HG03159 (cell line): ENCODE measurements around the gene PRR3.
"Not testable (repeated sequence)": the region's sequence is repeated elsewhere in the genome, so short reads cannot be mapped to it uniquely, and the experiment has no call there.

Experiments used
- ATAC-seq: cut with Tn5 transposase; IDR thresholded peaks from one replicate; pipeline ENCODE4 v1.9.1; 2021; ENCODE audit warnings: mild to moderate bottlenecking, moderate library complexity; ENCODE audit not compliant: unreplicated experiment

The PRR3 gene

DNA sequence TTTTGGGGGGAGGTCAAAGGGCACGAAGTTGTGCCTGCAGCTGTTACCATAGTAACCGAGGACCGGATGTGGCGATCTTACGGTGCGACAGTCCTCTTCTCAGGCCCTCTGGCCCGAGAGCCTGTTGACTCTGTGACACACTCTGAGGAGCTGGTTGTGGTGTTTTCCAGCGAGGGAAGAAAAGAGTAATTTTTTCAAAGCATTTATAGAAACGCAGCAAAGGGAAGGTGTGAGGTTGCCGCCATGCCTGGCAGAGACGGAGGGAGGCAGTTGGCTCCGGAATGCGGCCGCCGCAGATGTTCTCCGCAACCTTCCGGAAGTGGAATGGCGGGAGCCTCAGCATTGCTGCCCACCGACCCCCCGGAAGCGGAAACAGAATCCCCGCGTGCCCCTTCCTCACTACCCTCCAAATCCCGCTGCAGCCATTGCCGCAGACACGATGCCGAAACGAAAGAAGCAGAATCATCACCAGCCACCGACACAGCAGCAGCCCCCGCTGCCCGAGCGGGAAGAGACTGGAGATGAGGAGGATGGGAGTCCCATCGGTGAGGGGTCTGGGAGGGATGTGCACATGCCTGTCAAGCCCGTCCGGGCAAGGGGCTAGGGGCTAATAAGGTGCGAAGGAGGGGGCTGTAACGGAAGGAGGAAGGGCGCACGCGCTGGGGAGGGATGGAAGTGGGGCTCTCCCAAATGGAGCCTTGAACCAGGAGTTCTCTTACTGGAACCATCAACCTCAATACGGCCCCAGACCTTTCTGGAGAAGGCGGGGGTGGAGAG, at the start of gene PRR3:
PRR3 (plus strand) TSS at position 390 of the 777 bp plus-strand sequence; CDS start at position 440, 50 bp downstream.
- peak; percentile 56 for ATAC-seq

DNA sequence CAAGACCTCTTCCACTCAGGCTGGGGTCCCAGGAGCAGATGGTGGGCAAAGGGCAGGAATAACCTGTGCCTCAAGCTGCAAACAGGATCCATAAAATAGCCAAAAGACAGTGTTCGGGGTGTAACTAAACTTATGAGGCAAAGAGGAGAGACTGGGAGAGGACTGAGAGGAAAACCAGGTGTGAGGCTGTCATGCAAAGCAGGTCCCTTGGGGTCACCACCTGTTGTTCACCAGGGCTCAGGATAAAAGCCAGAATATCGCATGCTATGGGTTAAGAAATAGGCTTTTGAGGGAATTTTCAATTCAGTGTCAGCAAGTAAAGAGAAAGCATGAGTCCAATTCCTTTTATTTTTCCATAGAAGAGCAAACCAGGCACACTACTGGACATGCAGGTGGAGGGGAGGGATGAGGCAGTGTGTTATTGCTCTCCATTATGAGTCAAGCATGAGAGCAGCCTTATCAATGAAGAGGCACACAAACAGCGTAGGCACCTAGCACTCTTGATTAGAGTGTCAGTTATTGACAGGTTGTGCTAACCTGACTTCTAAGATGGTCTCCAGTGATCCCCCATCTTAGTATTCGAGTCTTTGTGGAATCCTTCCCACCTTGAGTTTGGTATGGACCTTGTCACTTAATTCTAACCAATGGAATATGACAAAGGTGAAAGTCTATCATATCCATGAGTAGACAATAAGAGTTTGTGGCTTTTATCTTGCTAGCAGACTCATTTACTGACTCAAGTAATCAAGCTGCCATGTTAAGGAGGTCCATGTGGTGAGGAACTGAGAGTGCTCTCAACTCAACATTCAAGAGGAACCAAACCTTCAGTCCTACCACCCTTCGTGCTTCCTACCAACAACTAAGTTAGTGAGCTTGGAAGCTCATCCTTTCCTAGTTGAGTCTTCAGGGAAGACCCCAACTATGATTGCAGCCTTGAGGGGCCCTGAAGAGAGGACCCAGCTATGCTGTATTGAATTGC, 49.0 kb upstream of the PRR3 start:
- no peak for ATAC-seq

GRCh38 chr6:30508890-30509736, 48.0 kb upstream of the PRR3 start:
- no peak for ATAC-seq

GRCh38 chr6:30510419-30511168, 46.5 kb upstream of the PRR3 start:
- ATAC-seq: no peak

DNA sequence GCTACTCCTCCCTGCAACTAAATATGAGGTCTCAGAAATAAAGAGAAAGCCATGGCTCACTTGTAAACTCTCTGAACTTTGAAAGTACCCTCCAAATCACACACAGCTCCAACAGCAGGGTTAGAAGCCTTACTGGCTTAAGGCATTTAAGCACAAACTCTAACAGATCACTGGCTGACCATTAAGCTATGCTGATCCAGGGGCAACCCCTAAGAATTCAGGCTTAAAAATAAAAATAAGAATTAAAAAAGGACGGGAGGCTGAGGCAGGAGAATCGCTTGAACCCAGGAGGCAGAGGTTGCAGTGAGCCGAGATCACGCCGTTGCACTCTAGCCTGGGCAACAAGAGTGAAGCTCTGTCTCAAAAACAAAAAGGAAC, 45.9 kb upstream of the PRR3 start:
- no peak for ATAC-seq

- no peak for ATAC-seq
Observed at GRCh38 chr6:30513451-30513850, 43.6 kb upstream of the PRR3 start.

GRCh38 chr6:30515106-30515505, 42.0 kb upstream of the PRR3 start:
- ATAC-seq: no peak

DNA sequence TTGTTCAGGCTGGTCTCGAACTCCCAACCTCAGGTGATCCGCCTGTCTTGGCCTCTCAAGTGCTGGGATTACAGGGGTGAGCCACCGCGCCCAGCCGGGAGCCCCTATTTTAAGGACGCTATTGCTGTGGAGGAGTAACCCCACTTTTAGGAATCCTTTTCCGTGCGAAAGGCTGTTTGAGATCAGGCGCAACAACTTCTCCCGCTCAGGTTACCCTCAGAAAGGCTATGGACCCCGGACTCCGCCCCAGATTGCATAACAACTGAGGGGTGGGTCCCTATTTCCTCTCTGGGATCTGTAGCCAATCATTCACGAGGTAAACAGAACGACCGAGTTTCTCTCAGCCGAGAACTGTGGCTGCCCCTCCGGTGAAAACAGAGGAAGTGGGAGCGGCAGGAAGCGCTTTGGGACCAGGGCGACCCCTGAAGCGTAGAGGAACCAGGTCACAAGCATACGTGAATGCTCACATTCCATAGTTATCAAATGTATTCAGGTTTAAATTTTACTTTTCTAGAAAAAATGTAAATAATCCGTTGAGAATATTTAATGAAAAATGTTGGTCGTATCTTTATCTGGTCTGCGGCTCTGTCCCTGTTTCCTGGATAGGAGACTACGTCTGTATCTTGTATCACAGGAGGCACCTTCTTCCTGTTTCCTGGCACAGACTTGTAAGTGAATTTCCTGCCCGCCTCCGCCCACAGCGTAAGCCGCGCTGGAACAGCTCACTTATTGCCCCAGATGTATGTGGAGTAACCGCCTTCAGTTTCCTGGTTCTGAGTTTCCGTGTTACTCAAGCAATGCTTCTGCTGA, 40.9 kb upstream of the PRR3 start:
- peak; percentile 71 for ATAC-seq

GRCh38 chr6:30516754-30517076, 40.4 kb upstream of the PRR3 start:
- not testable (repeated sequence) for ATAC-seq

DNA sequence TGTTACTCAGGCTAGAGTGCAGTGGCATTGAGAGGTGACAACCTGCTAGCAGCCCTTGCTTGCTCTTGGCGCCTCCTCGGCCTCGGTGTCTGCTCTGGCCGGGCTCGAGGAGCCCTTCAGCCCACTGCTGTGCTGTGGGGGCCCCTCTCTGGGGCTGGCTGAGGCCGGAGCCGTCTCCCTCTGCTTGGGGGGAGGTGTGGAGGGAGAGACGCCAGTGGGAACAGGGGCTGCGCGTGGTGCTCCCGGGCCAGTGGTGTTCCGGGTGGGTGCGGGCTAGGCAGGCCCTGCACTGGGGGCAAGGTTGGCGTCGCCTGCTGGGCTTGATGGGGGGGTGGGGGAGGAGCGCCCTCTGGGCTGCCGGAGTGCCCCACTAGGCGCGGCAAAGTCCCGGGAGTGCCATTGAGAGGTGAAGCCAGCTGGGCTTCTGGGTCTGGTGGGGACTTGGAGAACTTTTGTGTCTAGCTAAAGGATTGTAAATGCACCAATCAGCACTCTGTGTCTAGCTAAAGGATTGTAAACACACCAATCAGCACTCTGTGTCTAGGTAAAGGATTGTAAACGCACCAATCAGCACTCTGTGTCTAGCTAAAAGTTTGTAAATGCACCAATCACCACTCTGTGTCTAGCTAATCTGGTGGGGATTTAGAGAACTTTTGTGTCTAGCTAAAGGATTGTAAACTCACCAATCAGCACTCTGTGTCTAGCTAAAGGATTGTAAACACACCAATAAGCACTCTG, 39.2 kb upstream of the PRR3 start:
- not testable (repeated sequence) for ATAC-seq

- ATAC-seq: not testable (repeated sequence)
Observed at GRCh38 chr6:30518505-30519145, 38.5 kb upstream of the PRR3 start.

- no peak for ATAC-seq
Observed at GRCh38 chr6:30520522-30520921, 36.6 kb upstream of the PRR3 start.

GRCh38 chr6:30521082-30521481, 36.0 kb upstream of the PRR3 start:
- not testable (repeated sequence) for ATAC-seq

DNA sequence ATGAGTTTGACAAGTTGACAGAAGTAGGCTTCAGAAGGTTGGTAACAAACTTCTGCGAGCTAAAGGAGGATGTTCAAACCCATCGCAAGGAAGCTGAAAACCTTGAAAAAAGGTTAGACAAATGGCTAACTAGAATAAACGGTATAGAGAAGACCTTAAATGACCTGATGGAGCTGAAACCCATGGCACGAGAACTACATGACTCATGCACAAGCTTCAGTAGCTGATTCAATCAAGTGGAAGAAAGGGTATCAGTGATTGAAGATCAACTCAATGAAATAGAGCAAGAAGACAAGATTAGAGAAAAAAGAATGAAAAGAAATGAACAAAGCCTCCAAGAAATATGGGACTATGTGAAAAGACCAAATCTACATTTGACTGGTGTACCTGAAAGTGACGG, 35.1 kb upstream of the PRR3 start:
- not testable (repeated sequence) for ATAC-seq

DNA sequence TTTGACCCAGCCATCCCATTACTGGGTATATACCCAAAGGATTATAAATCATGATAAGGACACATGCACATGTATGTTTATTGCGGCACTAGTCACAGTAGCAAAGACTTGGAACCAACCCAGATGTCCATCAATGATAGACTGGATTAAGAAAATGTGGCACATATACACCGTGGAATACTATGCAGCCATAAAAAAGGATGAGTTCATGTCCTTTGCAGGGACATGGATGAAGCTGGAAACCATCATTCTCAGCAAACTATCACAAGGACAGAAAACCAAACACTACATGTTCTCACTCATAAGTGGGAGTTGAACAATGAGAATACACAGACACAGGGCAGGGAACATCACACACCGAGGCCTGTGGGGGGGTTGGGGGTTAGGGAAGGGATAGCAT, 30.7 kb upstream of the PRR3 start:
- ATAC-seq: not testable (repeated sequence)

DNA sequence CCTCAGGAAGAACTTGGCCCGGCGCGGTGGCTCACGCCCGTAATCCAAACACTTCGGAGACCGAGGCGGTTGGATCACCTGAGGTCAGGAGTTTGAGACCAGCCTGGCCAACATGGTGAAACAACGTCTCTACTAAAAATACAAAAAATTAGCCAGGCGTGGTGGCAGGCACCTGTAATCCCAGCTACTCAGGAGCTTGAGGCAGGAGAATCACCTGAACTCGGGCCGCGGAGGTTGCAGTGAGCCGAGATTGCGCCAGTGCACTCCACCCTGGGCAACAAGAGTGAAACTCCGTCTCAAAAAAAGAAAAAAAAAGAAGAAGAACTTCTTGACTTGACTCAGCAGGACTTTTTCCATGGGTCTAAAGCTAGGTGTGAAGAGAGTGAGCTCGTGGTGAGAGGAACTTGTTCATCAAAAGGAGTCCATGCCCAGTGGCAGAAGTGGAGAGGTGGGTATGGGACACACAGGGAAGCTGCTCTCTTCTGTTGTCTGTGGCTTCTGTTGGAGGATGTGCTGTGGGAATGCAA, 27.7 kb upstream of the PRR3 start:
- not testable (repeated sequence) for ATAC-seq

- no peak for ATAC-seq
Observed at GRCh38 chr6:30530014-30530413, 27.1 kb upstream of the PRR3 start.
